Inflammatory macrophage treated with lipopolysaccharide for 4 hours (primary cell): ENCODE measurements around the gene ACKR3.

ENCODE experiments used
- DNase-seq: peaks from one replicate; pipeline ENCODE4 v3.0.0-alpha.2; 2020

Gene ACKR3

DNA sequence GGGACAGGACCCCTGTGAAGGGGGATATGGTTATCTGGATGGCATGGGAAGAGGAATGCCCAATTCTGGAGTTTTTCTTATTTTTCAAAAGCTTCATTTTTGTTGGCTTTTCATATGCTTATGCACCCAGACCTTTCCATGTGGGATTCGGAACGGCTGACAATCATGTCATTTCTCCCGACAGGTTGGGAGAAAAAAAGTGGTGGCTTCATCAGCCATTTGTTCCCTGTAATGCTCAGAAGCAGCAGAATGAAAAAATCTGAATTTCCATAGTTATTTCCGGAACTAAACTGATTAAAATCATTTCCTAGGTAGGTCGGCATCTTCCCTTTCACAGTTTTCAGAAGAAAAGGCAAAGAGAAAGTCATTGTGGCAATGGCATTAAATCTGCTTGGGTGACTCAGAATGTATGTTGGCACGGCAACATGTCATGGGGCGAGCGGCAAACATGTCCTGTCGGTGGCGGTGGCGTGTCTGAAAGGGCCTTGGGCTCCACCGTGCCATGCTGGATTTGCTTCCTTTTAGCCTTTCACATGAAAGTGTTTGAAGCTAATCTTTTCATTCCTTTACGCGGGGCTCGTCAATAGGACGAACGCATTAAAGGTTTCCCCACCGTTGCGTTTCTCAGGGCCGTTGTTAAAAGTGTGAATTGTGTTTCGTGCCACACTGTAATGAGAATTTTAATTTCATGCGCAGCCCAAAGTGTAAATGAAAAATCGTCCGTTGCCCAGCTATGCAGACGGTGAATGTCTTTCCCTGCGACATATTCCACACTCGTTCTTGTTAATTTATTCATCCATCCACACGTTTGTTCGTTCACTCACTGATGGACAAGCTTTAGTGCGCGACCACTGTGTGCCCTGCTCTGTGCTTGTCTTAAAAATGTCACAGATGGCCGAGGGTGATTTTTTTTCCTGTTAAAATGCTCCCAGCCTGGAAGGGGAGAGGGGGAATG is 18.5 kb downstream of the ACKR3 start:
- no peak for DNase-seq

DNA sequence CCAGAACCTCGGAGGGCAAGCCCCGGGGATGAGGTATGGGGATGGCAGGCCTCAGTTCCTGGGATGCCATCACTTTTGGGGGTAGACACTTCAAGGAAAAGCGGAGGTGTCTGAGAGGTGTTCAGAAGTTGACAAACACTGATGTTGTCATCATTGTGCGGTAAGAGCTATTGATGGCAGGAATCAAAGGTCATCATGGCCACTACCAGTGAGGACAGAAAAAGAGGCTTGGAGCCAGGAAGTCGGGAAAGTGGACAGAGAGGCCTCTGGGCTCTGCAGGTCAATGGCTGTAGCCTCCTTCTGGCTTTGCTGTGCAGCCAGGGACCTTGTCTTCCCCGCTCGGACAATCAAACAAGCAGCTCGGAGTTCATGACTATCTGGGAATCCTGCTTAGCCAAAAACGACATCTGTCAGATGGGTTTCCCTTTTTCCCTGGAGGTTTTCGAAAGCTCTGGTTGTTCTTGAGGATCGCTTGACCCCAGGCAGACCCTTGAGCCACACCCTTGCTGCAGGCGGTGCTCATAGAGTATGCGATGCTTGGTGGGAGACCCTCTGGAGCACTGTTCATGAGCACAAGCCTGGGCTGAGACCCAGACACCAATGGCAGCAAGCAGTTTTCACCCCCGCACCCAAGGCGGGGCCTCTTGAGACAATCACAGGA is 19.4 kb downstream of the ACKR3 start:
- no peak for DNase-seq

- DNase-seq, result no peak
Observed at GRCh38 chr2:236590846-236591245, 21.2 kb downstream of the ACKR3 start.

GRCh38 chr2:236592821-236593220 is 23.2 kb downstream of the ACKR3 start:
- no peak for DNase-seq

GRCh38 chr2:236593531-236593930 is 23.9 kb downstream of the ACKR3 start:
- no peak for DNase-seq

DNA sequence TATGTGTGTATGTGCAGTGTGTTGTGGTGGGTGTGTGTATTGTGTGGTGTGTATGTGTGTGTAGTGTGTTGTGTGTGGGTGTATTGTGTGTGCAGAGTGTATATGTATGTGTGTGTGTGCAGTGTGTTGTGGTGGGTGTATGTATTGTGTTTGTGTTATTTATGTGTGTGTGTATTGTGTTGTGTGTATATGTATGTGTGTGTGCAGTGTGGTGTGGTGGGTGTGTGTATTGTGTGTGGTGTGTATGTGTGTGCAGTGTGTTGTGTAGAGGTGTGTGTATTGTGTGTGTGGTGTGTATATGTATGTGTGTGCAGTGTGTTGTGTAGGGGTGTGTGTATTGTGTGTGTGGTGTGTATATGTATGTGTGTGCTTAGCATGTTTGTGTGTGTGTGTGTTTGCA is 24.3 kb downstream of the ACKR3 start:
- DNase-seq, result no peak

DNA sequence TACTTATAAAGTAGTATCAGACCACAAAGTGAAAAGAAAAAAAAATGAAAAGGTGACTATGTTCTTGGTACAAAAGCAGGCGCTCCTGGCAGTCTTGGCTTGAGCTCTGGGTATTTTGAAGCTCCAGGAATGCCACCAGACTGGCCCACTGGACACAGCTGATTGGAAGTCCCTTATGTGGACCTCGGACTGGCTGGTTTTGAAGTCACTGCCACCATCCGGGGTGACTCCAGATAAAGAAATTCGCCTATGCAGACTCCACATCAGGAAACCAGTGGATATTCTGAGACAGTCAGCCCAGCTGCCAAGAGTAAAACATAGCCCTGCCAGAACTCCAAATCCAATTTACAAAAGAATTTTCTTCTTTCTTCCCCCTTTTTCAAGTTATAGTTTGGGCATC is 28.0 kb downstream of the ACKR3 start:
- DNase-seq, result no peak

GRCh38 chr2:236599059-236599458 is 29.4 kb downstream of the ACKR3 start:
- no peak for DNase-seq

DNA sequence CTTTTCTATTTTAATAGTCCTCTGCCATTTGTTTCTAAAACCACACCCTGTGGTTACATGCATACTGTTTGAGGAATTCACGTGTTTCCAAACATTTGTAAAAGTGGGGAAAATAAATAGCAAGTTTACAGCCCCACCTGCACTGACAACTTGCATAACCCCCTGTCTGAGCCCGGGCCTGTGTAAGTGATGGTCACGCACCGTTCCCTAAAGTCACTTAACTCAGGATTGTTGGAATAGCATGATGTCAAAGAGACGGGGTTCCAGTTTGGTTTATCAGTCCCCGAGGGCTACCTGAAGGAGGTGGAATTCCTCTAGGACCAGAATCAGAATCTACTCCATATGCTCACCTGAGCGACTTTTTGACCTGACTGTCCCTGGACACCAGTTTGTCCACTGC is 30.5 kb downstream of the ACKR3 start:
- no peak for DNase-seq

- DNase-seq, result no peak
Observed at GRCh38 chr2:236600892-236601291, 31.3 kb downstream of the ACKR3 start.

- peak; percentile 11 for DNase-seq
Observed at GRCh38 chr2:236601316-236602202, 31.9 kb downstream of the ACKR3 start.

GRCh38 chr2:236602678-236603077 is 33.1 kb downstream of the ACKR3 start:
- no peak for DNase-seq

- DNase-seq, result no peak
Observed at GRCh38 chr2:236603361-236604015, 33.9 kb downstream of the ACKR3 start.

- DNase-seq, result peak; percentile 53
Observed at GRCh38 chr2:236604575-236605344, 35.1 kb downstream of the ACKR3 start.

DNA sequence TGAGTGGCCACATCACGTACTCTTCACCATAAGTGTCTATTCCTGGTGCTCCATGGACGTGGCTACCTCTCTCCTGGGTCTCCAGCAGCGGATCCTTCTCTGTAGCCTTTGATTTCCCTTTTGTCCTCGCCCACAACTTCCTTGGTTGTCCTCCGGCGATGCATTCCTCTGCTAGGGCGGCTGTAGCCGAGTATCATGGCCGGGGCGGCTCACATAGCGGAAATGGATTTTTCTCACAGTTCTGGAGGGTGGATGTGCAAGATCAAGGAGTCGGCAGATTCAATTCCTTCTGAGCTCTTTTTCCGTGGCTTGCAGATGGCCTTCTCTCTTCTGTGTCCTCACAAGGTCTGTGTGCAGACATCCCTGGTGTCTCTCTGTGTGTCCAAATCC is 35.7 kb downstream of the ACKR3 start:
- DNase-seq, result peak; percentile 6

DNA sequence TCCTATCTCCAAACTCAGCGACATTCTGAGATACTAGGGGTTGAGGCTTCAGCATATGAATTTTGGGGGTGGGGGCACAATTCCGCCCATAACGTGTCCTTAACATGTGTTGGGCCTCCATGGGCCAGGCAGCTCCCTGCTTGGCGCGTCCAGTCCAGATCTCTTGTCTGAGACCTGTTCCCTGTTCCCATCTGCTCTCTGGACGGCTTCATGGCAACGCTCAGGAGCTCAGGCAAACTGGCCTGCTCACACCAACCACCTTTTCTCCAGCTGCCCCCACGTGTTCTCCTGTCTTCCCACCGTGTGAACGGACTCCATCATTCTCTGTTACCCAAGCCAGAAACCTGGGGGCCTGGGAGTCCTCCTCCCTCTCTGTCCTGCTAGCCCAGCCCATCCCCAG is 36.4 kb downstream of the ACKR3 start:
- no peak for DNase-seq

DNA sequence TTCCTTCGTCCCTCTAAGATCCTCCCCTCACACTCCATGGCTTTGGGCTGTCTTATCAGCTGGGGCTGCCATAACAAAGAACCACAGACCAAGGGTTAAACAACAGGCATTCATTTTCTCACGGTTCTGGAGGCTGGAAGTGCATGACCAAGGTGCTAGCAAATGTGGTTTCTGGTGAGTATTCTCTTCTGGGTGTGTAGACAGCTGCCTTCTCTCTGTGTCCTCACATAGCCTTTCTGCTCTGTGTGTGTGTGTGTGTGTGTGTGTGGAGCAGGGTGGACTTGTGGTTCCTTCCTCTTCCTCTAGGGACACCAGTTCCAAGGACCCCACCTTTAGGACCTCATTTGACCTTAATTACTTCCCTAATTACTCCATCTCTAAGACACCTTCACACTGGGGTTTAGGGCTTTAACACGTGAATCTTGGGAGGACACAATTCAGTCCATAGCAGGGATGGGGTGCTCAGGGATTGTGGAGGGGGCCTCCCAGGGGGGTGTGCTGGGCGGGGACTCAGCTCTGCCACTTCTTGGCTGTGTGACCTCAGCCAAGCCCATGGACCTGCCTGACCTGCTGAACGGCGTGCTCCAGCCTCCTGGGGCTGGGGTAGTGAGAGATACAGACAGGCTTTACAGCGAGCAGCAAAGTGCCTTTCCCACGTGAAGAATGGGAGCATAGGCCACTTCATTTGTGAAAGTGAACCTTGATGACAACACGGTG is 38.0 kb downstream of the ACKR3 start:
- DNase-seq, result peak; percentile 20

DNA sequence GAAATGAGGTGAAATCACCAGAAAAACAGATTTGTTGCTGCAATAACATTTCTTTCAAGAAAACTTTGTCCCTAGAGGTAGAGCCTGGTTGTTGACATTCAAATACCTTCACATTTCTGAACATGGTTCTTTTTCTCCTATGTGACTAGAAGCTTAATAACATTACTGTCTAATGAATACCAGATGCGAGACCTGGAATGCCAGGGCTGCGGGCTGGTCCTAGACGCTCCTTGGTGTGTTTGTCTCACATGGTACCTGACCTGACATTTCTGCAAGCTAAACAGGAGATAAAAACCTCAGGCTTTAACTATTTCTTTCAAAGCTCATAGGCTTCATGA is 38.5 kb downstream of the ACKR3 start:
- DNase-seq, result no peak

DNA sequence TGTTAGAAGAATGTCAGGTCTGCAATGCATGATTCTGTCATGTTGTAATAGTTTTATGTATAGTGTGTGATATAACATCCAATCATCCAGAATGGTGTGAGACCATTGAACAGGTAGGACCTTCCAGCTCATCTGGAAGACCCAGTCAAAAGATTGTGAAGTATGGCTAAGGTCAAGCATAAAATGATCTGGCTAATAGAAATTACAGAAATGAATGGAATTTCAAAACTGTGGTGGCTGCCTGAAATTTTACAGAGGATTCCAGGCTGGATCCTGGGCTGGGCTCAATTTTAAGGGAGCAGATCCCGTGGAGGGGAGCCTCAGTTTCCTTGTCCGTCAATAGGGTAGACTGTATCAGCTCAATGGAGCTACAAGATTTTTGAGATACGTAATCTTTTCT is 39.1 kb downstream of the ACKR3 start:
- no peak for DNase-seq

- DNase-seq, result no peak
Observed at GRCh38 chr2:236610991-236611821, 41.6 kb downstream of the ACKR3 start.
